Activated T-helper 1 cell treated with anti-CD3 and anti-CD28 coated beads, Interleukin-12 subunit alpha, Interleukin-12 subunit beta, Interleukin-2, Interleukin-4 antibody, amounts not matched to agents 30 ng/mL and 10 ng/mL and 1 ng/mL, durations not matched to agents 14 hours and 24 hours and 36 hours (primary cell): Measurements from ENCODE around the gene ORM1. TPM values are rescaled to one million over a fixed set of nuclear protein-coding genes. Genes with fewer than 3 reads are reported as not detected.
A peak's percentile ranks its signal among the peaks of the same experiment; 100 is the strongest.

Source experiments
- DNase-seq: peaks from one replicate; pipeline ENCODE4 v3.0.0; 2021; ENCODE audit warnings: low spot score
- H3K27ac Mint-ChIP-seq: one replicate; pipeline ENCODE4 v1.8.0; 2021; ENCODE audit warnings: mild to moderate bottlenecking, mixed read lengths
- H3K27me3 Mint-ChIP-seq: one replicate; pipeline ENCODE4 v1.8.0; 2022; ENCODE audit warnings: mild to moderate bottlenecking, moderate library complexity, mixed read lengths; ENCODE audit not compliant: insufficient read depth
- H3K36me3 Mint-ChIP-seq: one replicate; pipeline ENCODE4 v1.8.0; 2021; ENCODE audit warnings: low read depth, mixed read lengths
- H3K4me1 Mint-ChIP-seq: one replicate; pipeline ENCODE4 v1.8.0; 2021; ENCODE audit warnings: low read depth, mixed read lengths
- H3K4me3 Mint-ChIP-seq: one replicate; pipeline ENCODE4 v1.8.0; 2021; ENCODE audit warnings: mild to moderate bottlenecking, moderate library complexity, mixed read lengths
- H3K9me3 Mint-ChIP-seq: one replicate; pipeline ENCODE4 v1.8.0; 2021; ENCODE audit warnings: mixed read lengths
- intact Hi-C: fragments of 100-400 bp; cut with micrococcal nuclease; formaldehyde crosslinking; loops from one replicate; pipeline ENCODE4 v1.15.1; 2024
- total RNA-seq: library from RNA; stranded (reverse); gene quantifications from 2 replicates; pipeline ENCODE4 v1.2.3, GENCODE V29; 2022

ORM1 gene
- total RNA-seq, 1 donor from 2014 or later = not detected

GRCh38 chr9:114290561-114290986 is 32.3 kb upstream of the ORM1 start:
- no peak overlapping the region for H3K4me3 Mint-ChIP-seq
- H3K36me3 Mint-ChIP-seq = peaks cover 6% of the 10 kb centered on the region
- H3K4me1 Mint-ChIP-seq = no peaks in the 10 kb centered on the region
- peaks cover 4% of the 10 kb centered on the region for H3K27me3 Mint-ChIP-seq
- no peak overlapping the region for H3K27ac Mint-ChIP-seq
- H3K9me3 Mint-ChIP-seq = peaks cover 10% of the 10 kb centered on the region
- intact Hi-C loops = no loop called here
- no peak for DNase-seq

GRCh38 chr9:114291064-114291474 is 31.8 kb upstream of the ORM1 start:
- DNase-seq = peak; percentile 52
- peaks cover 4% of the 10 kb centered on the region for H3K27me3 Mint-ChIP-seq
- no peak overlapping the region for H3K4me3 Mint-ChIP-seq
- H3K36me3 Mint-ChIP-seq = peaks cover 6% of the 10 kb centered on the region
- H3K4me1 Mint-ChIP-seq = no peaks in the 10 kb centered on the region
- no peak overlapping the region for H3K27ac Mint-ChIP-seq
- intact Hi-C loops = loop anchor here (1.0 kb wide), 3 partner anchors 136 to 209 kb away; partner anchors contain the start of gene COL27A1
- peaks cover 15% of the 10 kb centered on the region for H3K9me3 Mint-ChIP-seq

- Mint-ChIP-seq H3K36me3 (peaks cover 6% of the 10 kb centered on the region), H3K9me3 (peaks cover 23% of the 10 kb centered on the region), H3K4me1 (no peaks in the 10 kb centered on the region), H3K4me3 (no peak overlapping the region), H3K27me3 (peaks cover 4% of the 10 kb centered on the region), H3K27ac (no peak overlapping the region)
- DNase-seq = no peak
- intact Hi-C loops = loop anchor here (1.0 kb wide), 3 partner anchors 137 to 210 kb away; partner anchors contain the start of gene COL27A1
These were observed 30.9 kb upstream of the ORM1 start for GRCh38 chr9:114291886-114292590.

GRCh38 chr9:114294664-114295063 is 28.2 kb upstream of the ORM1 start:
- H3K4me3 Mint-ChIP-seq = no peak overlapping the region
- intact Hi-C loops = no loop called here
- peaks cover 6% of the 10 kb centered on the region for H3K36me3 Mint-ChIP-seq
- DNase-seq = no peak
- no peak overlapping the region for H3K27ac Mint-ChIP-seq
- H3K4me1 Mint-ChIP-seq = no peaks in the 10 kb centered on the region
- peaks cover 4% of the 10 kb centered on the region for H3K27me3 Mint-ChIP-seq
- H3K9me3 Mint-ChIP-seq = peaks cover 23% of the 10 kb centered on the region

- no peaks in the 10 kb centered on the region for H3K27me3 Mint-ChIP-seq
- no peak for DNase-seq
These were observed 26.6 kb upstream of the ORM1 start for GRCh38 chr9:114296338-114296737.

GRCh38 chr9:114299286-114300152 is 23.4 kb upstream of the ORM1 start:
- H3K27ac Mint-ChIP-seq = no peak overlapping the region
- DNase-seq = no peak
- H3K4me3 Mint-ChIP-seq = no peak overlapping the region
- H3K4me1 Mint-ChIP-seq = no peaks in the 10 kb centered on the region
- peaks cover 6% of the 10 kb centered on the region for H3K36me3 Mint-ChIP-seq
- H3K9me3 Mint-ChIP-seq = peaks cover 22% of the 10 kb centered on the region
- no peaks in the 10 kb centered on the region for H3K27me3 Mint-ChIP-seq
- intact Hi-C loops = no loop called here

More at GRCh38 chr9:114296338-114296737, 26.6 kb upstream of the ORM1 start:
- Mint-ChIP-seq H3K9me3 (peaks cover 23% of the 10 kb centered on the region), H3K27ac (no peak overlapping the region), H3K36me3 (peaks cover 6% of the 10 kb centered on the region), H3K4me1 (no peaks in the 10 kb centered on the region), H3K4me3 (no peak overlapping the region)
- intact Hi-C loops = no loop called here

- no peaks in the 10 kb centered on the region for H3K4me1 Mint-ChIP-seq
- H3K9me3 Mint-ChIP-seq = peaks cover 14% of the 10 kb centered on the region
- intact Hi-C loops = no loop called here
- no peak overlapping the region for H3K27ac Mint-ChIP-seq
- DNase-seq = no peak
- H3K36me3 Mint-ChIP-seq = no peaks in the 10 kb centered on the region
- H3K4me3 Mint-ChIP-seq = no peak overlapping the region
- H3K27me3 Mint-ChIP-seq = no peaks in the 10 kb centered on the region
These were observed 22.6 kb upstream of the ORM1 start for GRCh38 chr9:114300153-114300845.

- H3K4me1 Mint-ChIP-seq = no peaks in the 10 kb centered on the region
These were observed 21.8 kb upstream of the ORM1 start for GRCh38 chr9:114300846-114301797.

GRCh38 chr9:114301798-114302565 is 20.9 kb upstream of the ORM1 start:
- no peak overlapping the region for H3K4me3 Mint-ChIP-seq
- H3K27ac Mint-ChIP-seq = no peak overlapping the region
- H3K27me3 Mint-ChIP-seq = no peaks in the 10 kb centered on the region
- H3K9me3 Mint-ChIP-seq = no peaks in the 10 kb centered on the region
- no peaks in the 10 kb centered on the region for H3K4me1 Mint-ChIP-seq
- no peaks in the 10 kb centered on the region for H3K36me3 Mint-ChIP-seq
- DNase-seq = no peak
- intact Hi-C loops = no loop called here

More at GRCh38 chr9:114300846-114301797, 21.8 kb upstream of the ORM1 start:
- Mint-ChIP-seq H3K4me3 (no peak overlapping the region), H3K36me3 (no peaks in the 10 kb centered on the region), H3K27me3 (no peaks in the 10 kb centered on the region), H3K9me3 (peaks cover 8% of the 10 kb centered on the region), H3K27ac (no peak overlapping the region)
- no peak for DNase-seq
- intact Hi-C loops = no loop called here

- intact Hi-C loops = no loop called here
- no peak overlapping the region for H3K27ac Mint-ChIP-seq
- H3K9me3 Mint-ChIP-seq = no peaks in the 10 kb centered on the region
- no peak overlapping the region for H3K4me3 Mint-ChIP-seq
- H3K4me1 Mint-ChIP-seq = no peaks in the 10 kb centered on the region
- H3K27me3 Mint-ChIP-seq = no peaks in the 10 kb centered on the region
- no peak for DNase-seq
- no peaks in the 10 kb centered on the region for H3K36me3 Mint-ChIP-seq
These were observed 20.2 kb upstream of the ORM1 start for GRCh38 chr9:114302727-114303126.

GRCh38 chr9:114303571-114303970 is 19.3 kb upstream of the ORM1 start:
- Mint-ChIP-seq H3K4me3 (no peak overlapping the region), H3K36me3 (no peaks in the 10 kb centered on the region), H3K4me1 (no peaks in the 10 kb centered on the region), H3K27ac (no peak overlapping the region), H3K27me3 (no peaks in the 10 kb centered on the region), H3K9me3 (no peaks in the 10 kb centered on the region)
- intact Hi-C loops = no loop called here
- DNase-seq = no peak
